Thyroid gland (tissue), 4 donors: ENCODE results near the gene AADACL4. TPM values are rescaled to one million over a fixed set of nuclear protein-coding genes. Genes with fewer than 3 reads are reported as not detected.

Experiments
- DNase-seq, 2 donors: peaks; one replicate each; pipeline ENCODE4 v3.0.0-alpha.2; 2019
- H3K27ac ChIP-seq, 3 donors: fragments of 200-600 bp; sonication (generic); 1 replicate in 2 of 3; 2 replicates in 1 of 3; pipeline ENCODE4 v1.5.1; 2016 to 2019; ENCODE audit warnings: mild to moderate bottlenecking in 1 of 3, moderate library complexity in 1 of 3
- H3K27me3 ChIP-seq: fragments of 200-600 bp; sonication (generic); one replicate; pipeline ENCODE4 v1.5.1; 2019
- H3K36me3 ChIP-seq, 2 donors: fragments of 200-600 bp; sonication (generic); one replicate each; pipeline ENCODE4 v1.5.1; 2016 to 2019
- H3K4me1 ChIP-seq, 2 donors: fragments of 200-600 bp; sonication (generic); one replicate each; pipeline ENCODE4 v1.5.1; 2017 to 2019
- H3K4me3 ChIP-seq, 3 donors: fragments of 200-600 bp; sonication (generic); replicated peaks in 1 of 3; 1 replicate in 2 of 3; 2 replicates in 1 of 3; pipeline ENCODE4 v1.5.1; 2016; ENCODE audit warnings: mild to moderate bottlenecking in 1 of 3
- H3K9me3 ChIP-seq: fragments of 200-600 bp; sonication (generic); one replicate; pipeline ENCODE4 v1.5.1; 2017
- POLR2A ChIP-seq, 2 donors: fragments of 450-650 bp; IDR thresholded peaks; one replicate each; pipeline ENCODE4 v1.6.1; 2017; ENCODE audit warnings: antibody characterized with exemption in 2 of 2, mild to moderate bottlenecking in 2 of 2, moderate library complexity in 1 of 2
- WGBS, 2 donors: methylation state at CpG; one replicate each; pipeline ENCODE4 v1.1.5; 2017; 5-methylcytosine and 5-hydroxymethylcytosine counted together
- intact Hi-C: fragments of 100-400 bp; cut with DNase I; formaldehyde crosslinking; loops from one replicate; pipeline ENCODE4 v1.15.1; 2023
- total RNA-seq, 4 donors: library from RNA; depleted of rRNA; stranded (reverse); fragments of >200 nt; gene quantifications; one replicate each; pipeline ENCODE4 v1.2.3, GENCODE V29; 2016
- TF ChIP-seq, protein P1 (sequence below), 6 experiments: fragments of 200-600 bp in 3 of 6; fragments of 450-650 bp in 3 of 6; sonication (generic) in 3 of 6; IDR thresholded peaks; one replicate each; pipeline ENCODE4 v1.5.1; 2016 to 2019; ENCODE audit warnings: antibody characterized with exemption in 6 of 6, mild to moderate bottlenecking in 2 of 6, inconsistent platforms in 1 of 6, moderate library complexity in 1 of 6

Gene AADACL4
- total RNA-seq, 4 donors from 2014 or later = not detected

DNA sequence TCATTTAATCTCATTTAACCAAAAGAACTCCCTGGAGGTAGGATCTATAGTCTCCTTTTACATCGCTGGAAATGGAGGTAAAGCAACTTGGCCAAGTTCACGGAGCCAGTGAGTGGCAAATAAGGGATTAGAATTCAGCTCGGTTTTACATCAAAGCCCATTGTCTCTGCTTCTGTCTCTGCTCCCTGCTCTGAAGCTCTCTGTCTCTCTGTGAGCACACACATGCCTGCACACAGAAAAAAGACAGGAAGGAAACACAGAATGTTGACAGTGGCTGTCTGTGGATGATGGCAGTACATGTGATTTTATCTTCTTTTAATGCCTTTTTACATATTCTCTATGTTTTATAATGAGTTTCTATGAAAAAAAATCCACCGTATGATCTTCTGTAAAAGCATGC is 17.0 kb upstream of the AADACL4 start:
- no peaks in the 10 kb centered on the region for H3K36me3 ChIP-seq
- H3K27ac ChIP-seq = no peak overlapping the region
- H3K4me1 ChIP-seq = peaks cover 18 to 19% of the 10 kb centered on the region in 2 donors
- no peaks in the 10 kb centered on the region for H3K9me3 ChIP-seq
- DNase-seq = no peak
- no peaks in the 10 kb centered on the region for H3K27me3 ChIP-seq
- intact Hi-C loops = no loop called here
- H3K4me3 ChIP-seq = no peak overlapping the region
- TF ChIP-seq, protein P1, sequence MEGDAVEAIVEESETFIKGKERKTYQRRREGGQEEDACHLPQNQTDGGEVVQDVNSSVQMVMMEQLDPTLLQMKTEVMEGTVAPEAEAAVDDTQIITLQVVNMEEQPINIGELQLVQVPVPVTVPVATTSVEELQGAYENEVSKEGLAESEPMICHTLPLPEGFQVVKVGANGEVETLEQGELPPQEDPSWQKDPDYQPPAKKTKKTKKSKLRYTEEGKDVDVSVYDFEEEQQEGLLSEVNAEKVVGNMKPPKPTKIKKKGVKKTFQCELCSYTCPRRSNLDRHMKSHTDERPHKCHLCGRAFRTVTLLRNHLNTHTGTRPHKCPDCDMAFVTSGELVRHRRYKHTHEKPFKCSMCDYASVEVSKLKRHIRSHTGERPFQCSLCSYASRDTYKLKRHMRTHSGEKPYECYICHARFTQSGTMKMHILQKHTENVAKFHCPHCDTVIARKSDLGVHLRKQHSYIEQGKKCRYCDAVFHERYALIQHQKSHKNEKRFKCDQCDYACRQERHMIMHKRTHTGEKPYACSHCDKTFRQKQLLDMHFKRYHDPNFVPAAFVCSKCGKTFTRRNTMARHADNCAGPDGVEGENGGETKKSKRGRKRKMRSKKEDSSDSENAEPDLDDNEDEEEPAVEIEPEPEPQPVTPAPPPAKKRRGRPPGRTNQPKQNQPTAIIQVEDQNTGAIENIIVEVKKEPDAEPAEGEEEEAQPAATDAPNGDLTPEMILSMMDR (IDR thresholded peaks at IDR 0.05) = no peak
- no peak for TF ChIP-seq POLR2A (IDR thresholded peaks at IDR 0.05)
- 70 to 77% methylated on average over 4 of the region's 4 CpGs for WGBS, 2 donors

DNA sequence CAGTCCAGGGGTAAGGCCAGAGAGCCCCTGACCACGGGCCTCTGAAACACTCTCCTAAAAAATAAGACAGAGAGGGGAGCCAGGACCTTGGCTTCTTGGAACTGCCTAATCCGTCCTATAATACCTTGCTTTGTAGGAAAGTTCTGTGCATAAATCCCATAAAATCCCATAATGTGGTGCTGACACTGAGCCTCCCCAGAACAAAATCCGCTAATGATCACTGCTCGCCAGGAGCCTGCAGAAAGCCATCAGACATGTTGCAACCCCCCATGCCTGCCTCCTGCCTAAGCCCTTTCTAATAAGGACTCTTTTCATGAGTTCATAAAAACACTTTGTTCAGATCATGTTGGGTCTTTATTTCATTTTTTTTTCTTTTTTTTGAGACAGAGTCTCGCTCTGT is 16.6 kb upstream of the AADACL4 start:
- WGBS, 2 donors = 88 to 95% methylated on average over 5 of the region's 5 CpGs
- Histone ChIP-seq H3K9me3 (no peaks in the 10 kb centered on the region), H3K27ac (no peak overlapping the region), H3K27me3 (no peaks in the 10 kb centered on the region), H3K36me3 (no peaks in the 10 kb centered on the region), H3K4me3 (no peak overlapping the region), H3K4me1 (peaks cover 14 to 15% of the 10 kb centered on the region in 2 donors)
- TF ChIP-seq, protein P1 (IDR thresholded peaks at IDR 0.05) = no peak
- no peak for TF ChIP-seq POLR2A (IDR thresholded peaks at IDR 0.05)
- no peak for DNase-seq
- intact Hi-C loops = no loop called here

DNA sequence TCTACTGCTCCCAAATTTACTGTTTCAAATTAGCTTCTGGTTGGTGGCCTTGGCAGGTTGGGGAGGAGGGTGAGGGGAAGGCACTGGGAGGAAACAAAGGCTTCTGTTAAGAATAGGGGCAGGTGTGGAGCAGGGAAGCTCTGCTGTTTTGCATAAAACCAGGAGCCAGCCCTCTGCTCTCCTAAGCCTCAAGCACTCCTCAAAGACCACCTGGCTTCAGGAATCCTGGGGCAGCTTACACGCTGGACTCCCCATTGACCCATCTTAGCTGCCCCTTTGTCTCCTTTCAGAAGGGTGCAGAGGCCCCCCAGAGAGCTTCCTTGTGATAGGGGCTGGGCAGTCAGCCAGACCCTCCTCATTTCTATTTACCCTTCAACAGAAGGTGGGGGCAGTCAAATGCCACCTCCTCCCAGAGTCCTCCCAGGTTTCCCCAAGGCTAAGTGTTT is 14.4 kb upstream of the AADACL4 start:
- Histone ChIP-seq H3K27me3 (no peaks in the 10 kb centered on the region), H3K4me1 (no peaks in the 10 kb centered on the region), H3K9me3 (no peaks in the 10 kb centered on the region), H3K27ac (no peak overlapping the region), H3K4me3 (no peak overlapping the region), H3K36me3 (no peaks in the 10 kb centered on the region)
- DNase-seq = no peak
- 89 to 100% methylated on average over 1 of the region's 1 CpG for WGBS, 2 donors
- TF ChIP-seq, protein P1 (IDR thresholded peaks at IDR 0.05) = no peak
- TF ChIP-seq POLR2A (IDR thresholded peaks at IDR 0.05) = no peak
- intact Hi-C loops = no loop called here

DNA sequence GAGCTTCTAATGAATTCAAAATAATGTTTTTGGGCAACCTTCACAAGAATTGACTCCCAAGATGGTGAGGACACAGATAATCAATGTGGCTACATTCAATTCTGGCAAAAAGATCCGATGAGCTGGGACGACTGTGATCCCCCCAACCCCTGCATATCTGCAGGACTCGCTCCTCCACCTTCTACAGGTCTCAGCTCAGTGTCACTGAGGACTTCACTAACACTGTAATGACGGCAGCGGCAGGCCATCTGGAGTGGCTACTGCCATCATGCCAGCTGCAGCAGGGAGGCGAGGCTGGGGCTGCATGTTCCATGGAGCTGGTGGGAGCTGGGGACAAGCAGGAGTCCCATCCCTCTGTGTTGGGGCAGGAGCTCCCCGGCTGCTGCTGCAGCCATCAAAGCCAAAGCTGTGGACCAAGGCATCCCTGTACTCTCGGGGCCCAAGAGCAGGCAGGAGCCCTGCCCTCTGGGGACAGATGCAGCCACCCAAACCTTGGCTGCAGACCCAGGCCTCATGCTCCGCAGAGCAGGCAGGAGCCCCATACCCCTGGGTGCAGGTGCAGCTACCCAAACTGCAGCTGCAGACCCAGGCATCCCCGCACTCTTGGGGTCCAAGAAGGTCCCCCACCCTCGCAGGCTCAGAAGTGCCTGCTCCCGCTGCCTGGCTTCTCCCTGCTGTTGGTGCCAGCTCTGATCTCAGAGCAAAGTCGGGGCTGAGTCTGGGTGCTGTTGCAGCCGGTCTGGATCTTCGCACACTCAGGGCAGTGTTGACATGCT is 13.7 kb upstream of the AADACL4 start:
- H3K36me3 ChIP-seq = no peaks in the 10 kb centered on the region
- H3K4me1 ChIP-seq = no peaks in the 10 kb centered on the region
- no peak for TF ChIP-seq POLR2A (IDR thresholded peaks at IDR 0.05)
- TF ChIP-seq, protein P1 (IDR thresholded peaks at IDR 0.05) = no peak
- intact Hi-C loops = no loop called here
- H3K4me3 ChIP-seq = no peak overlapping the region
- no peak overlapping the region for H3K27ac ChIP-seq
- H3K9me3 ChIP-seq = no peaks in the 10 kb centered on the region
- DNase-seq = no peak
- WGBS, 2 donors = 92 to 97% methylated on average over 6 to 10 of the region's 15 CpGs
- no peaks in the 10 kb centered on the region for H3K27me3 ChIP-seq

DNA sequence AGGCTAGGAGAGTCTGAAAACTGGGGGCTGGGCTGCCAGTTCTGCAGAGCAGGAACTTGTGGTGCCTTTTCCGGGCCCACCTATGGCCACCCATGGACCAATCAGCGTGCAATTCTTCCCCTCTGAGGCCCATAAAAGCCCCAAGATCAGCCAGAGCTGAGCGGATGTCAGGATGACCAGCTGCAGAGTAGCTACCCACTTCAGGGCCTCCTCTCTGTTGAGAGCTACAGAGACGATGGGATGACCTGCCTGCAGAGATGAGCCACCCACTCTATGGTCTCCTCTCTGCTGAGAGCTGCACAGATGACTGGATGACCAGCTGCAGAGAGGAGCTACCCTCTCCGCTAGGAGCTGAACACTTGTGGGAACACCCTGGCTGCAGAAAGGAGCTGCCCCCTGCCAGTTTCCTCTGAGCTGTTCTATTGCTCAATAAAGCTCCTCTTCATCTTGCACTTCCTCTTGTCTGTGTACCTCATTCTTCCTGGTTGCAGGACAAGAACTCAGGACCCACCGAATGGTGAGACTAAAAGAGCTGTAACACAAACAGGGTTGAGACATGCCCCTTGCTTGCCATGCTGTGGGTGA is 12.8 kb upstream of the AADACL4 start:
- no peaks in the 10 kb centered on the region for H3K9me3 ChIP-seq
- H3K4me3 ChIP-seq = no peak overlapping the region
- intact Hi-C loops = no loop called here
- WGBS, 2 donors = 84 to 90% methylated on average over 6 of the region's 6 CpGs
- no peaks in the 10 kb centered on the region for H3K27me3 ChIP-seq
- H3K4me1 ChIP-seq = peaks cover under 1 to 2% of the 10 kb centered on the region in 2 donors
- no peak for TF ChIP-seq POLR2A (IDR thresholded peaks at IDR 0.05)
- TF ChIP-seq, protein P1 (IDR thresholded peaks at IDR 0.05) = no peak
- no peak for DNase-seq
- H3K27ac ChIP-seq = no peak overlapping the region
- H3K36me3 ChIP-seq = no peaks in the 10 kb centered on the region
